C1 segment of cervical spinal cord (tissue), 14 donors: Measurements from ENCODE around the gene PPP1R26.
A peak's percentile ranks its signal among the peaks of the same experiment; 100 is the strongest.

ENCODE experiments used
- DNase-seq, 14 donors: peaks; one replicate each; lab custom pipeline; 2025; lab: John Stamatoyannopoulos, UW

PPP1R26 gene

DNA sequence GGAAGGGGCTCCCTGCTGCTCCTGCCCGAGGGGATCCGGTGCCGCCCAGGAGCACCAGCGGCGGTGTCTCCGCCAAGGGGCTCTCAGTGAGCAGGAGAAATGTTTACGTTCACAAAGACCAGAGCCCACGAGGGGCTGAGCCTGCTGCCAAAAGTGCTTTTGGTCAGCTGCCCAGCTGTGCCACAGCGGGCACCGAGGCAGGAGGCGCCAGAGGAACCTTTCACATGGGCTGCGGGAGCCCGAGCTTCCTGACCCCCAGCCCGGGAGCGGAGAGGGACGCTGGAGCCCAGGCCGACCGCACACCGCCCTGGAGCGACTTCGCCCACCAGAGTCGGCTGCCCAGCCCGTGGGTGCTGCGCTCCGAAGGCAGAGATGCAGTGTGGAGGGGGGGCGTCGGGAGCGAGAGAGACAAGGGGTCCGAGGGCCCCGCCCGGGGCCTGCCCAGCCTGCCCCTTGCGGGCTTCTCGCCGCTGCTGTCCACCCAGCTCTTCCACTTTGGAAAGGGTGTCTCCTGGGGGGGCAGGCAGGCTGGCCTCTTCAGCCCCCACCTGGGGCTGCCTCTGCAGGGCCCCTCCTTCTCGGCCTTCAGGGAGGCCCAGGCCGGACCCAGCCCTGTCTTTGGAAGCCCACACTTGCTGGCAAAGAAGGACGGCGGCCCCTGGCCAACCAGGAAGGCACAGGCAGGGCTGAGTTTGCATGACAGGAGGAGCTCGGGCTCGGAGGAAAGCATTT, 7.9 kb downstream of the PPP1R26 start:
- no peak for DNase-seq

DNA sequence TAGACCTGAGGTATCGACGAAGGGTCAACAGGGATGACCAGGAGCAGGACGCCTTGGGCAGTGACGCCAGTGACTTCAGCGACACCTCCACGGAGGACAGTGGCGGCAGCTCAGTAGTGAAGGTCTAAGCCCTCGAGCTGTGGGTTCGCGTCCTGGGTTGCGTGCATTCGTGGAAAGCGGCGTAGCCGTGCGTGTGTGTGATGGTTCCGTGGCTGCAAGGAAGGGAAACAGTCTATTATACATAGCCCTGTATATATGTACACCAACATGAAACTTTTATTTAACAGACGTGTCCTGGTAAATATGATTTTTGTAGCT, 8.4 kb downstream of the PPP1R26 start:
- no peak for DNase-seq

DNA sequence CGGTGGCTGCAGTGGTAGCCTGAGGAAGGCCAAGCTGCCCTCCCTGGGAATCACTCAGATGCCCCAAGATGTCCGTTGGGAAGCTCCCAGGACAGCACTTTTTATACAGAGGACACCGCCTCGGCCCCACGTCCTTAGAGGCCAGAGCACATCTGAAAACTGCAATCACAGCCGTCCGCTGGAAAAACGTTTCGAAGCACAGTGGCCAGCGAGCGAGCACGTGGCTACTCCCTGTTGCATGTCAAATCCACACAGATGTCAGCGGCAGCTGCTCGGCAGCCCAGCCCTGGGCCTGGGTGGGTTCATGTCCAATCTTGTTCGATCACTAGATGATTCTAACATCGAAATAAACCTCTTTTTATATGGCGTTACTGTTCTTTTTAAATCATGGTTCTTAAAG, 8.9 kb downstream of the PPP1R26 start:
- DNase-seq = no peak

DNA sequence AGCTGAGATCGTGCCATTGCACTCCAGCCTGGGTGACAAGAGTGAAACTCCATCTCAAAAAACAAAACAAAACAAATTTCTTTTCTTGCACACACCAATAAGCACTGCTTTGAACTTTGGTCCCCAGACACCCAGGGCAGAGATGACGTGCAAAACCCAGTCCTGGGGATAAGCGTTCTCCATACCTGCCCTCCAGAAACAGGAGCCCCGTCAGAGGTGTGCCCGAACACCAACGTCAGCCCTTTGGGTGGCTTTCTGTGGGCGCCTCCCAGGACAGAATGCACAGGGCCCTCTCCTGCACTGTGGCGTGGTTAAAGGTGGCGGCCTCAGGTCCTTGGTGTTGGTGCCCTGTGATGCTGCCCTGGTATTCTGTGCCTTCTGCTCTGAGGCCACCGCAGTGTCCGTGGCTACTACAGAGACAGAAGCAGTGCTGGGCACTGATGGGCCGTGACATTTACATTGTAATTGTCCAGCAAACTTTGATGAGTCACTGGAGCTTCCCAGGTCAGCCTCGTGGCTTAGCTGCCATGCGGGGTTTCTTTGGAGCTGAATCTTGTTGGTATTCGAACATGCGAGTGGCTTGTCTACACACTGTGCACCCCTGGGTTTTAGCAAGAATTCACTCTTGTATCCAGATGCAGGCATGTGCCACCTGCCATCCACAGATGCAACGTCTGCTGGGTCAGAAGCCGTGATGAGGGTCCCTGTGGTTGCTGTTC, 9.8 kb downstream of the PPP1R26 start:
- no peak for DNase-seq

DNA sequence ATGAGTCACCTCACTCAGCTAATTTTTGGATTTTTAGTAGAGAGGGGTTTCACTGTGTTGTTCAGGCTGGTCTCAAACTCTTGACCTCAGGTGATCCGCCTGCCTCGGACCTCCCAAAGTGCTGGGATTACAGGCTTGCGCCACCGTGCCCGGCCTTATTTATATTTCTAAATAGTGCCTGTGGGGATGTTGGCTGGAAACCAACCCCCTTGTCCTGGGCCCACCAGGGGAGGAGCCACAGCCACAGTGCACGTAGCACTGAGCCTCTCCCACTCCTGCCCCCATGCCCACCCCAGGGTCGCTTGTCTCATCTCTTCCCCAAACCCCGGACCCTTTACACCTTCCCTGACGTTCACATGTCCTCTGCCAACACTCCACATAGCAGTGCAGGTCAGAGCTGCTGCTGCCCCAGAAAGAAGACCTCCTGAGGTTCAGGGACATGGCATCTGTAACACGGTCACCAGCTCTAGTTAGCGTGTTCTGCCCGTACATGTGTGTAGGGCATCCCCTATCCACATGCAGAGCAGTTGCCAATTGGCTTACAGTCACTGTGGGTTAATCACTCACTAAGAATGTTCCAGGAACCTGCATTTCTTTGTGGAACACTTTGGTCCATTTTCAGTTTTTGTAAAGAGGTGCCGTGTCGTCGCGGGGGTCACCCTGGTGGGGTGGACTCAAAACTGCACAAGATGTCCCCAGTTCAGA, 10.7 kb downstream of the PPP1R26 start:
- no peak for DNase-seq

DNA sequence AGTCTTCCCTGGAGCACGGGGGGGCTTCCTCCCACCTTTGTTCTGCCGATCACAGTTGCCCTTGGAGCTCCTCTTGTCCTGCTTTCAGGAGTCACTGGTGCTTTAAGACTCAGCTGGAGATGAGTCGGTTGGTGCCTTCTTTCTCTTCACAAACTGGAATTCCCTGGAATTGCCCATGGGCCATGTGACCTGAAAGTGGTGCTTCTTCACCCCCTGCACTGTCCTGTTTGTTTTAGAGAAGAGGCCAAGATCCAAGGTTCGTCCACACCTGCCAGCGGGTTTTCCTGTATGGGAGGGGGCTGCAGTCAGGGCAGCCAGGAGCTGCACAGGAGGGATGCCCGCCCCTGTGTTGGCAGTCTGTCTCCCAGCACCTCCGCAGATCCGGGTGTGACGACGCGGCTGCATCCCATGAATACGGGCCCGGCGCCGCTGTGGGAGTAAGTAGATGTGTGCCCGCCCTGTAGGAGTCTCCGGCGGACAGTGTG, 11.4 kb downstream of the PPP1R26 start:
- no peak for DNase-seq

DNA sequence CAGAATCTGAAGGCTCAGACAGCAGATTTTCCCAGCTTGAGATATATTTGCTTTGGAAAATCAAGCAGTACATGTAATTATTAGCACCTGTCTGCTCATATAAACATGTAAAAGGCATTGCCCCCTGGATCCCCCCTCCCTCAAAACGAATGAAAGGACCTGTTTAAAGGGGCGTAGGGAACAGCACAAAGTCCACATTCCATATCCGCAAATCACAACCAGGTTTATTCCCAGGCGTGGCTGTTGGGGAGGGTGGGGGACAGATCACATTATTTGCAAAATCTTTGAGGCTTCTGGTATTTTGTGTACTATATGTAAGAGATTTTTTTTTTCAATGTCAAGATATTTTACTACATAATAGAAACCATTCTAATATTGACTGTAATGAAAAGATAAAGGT, 12.2 kb downstream of the PPP1R26 start:
- DNase-seq = no peak

DNA sequence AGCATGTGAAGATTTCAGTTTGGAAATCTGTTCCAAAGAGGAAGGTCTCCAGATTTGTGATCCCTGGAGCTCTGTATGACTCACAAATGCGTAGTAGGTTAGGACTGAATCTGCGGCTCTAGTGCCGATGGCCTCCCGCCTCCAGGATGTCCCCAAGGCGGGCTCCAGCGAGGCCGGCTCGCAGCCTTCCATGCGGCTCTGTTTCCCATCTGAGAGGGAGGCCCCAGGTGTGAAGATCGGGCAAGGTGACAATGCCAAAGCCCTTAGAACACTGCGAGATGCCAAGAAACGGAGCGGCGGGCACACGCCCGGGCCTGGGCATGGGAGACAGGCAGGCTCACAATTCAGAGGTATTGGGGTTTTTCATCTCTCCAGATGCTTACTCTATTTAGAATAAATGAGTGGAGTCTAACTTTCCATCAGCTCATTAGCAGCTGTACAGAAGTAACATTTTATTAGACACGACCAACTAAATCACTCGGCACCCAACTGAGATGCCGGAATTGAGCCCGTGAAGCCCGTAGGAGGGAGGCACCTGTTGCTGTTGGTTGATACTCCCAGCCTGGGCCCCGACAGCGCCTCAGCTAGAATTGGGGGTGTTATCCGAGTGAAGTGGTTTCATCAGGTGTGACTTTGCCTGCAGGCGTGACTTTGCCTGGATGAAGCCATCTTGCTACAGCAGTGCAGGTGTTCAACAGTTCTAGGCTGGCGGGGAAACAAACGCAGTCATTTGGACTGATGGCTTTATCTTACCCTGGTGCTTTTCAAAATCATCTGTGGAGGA, 13.5 kb downstream of the PPP1R26 start:
- no peak for DNase-seq

DNA sequence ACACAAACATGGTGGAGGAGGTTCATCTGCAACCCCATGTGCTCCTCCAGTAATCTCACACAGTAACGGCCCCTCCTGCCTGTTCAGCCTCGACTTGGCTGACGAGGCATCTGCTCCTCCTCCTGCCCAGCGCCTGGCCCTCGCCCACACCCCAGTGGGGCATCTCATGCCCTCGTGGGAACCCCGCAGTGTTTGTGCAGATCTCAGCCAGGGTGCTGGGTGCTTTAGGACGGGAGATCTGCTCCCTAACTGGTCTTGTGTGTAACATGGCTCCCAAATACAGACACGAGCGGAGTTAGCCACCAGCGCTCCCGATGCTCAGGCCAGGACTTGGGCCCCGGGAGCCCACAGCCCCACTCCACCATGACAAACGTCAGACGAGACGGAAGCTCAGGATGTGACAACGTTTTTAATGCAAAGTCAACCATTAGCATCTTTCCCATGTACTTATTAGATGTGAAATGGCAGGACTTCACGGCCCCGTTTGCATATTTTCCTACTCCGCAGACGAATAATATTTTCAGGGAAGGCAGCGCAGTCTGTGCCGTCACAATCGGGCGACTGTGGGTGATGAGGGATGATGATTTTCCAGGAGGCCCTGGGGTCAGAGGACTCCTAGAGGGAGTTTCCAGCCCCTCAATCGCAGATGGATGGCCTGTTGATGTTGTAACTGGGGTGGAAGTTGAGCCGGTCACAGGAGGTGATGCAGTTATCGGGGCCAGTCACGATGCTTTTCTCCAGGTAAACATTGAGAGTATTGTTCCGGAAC, 15.4 kb downstream of the PPP1R26 start:
- DNase-seq = no peak

DNA sequence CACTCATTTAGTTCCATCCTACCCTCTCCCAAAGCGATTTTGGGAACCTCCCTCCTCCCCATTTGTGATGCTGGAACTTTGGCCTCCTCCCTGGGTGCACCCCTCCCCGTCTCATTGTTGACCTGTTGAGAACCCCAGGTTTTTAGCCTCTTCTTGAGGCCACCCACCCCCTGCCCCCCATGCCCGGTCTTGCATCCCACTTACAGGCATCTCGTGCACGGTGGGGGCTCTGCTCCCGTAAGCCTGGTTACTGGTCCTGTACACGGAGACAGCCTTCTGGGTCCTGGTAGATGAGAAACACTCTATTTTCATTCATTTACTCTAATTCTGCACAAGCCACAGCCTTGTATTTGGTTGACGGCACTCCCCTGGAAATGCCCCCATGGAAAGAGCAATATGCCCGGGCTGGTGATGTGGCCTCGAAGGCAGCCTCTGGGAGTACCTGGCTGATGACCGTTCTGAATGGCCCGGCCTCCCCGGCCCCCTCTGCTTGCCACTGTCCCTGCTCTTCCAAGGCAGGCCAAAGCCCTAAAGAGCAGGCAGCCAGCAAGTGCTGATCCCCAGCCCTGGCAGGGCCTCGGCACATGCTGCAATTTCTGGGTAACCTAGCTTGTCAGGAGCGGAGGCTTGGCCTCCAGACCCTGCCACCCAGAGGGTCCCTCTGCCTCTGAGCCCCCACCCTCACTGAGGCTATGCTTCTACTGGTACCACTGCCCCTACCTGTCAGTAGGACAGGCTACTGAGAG, 19.0 kb downstream of the PPP1R26 start:
- no peak for DNase-seq

DNA sequence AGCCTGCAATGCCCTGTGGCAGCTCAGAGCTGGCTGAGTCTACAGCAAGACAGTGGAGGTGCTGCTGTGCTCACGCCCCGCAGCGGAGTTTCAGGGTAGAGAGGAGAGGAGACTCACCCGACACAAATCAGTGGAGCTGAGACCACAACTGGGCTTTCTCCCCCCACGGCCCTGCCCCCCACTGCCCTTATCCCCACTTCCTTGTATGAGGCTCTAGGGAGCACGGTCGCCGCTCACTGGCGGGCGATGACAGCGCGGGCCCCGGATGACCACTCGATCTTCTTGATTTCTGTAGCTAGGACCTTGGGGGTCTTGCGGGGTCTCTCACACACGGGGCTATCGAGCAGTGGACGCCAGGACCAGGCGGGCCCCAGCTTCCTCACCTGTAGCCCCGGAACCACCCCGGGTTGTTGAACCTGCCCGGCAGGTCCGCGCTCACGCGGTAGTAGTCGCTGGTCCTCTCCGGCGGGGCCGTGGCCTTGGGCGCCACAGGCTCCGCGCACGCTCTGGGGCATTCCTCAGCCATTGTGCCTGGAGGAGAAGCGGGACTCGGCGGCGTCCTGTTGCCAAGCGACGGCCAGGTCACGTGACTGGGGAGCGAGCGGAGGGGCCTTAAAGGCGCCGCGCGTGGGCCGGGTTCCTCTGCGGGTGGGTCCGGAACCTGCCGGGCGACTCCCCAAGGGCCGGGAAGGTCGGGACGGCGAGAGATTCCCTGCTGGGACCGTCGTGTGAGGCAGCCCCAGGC, 19.9 kb downstream of the PPP1R26 start:
- peak; percentile 15 to 95 (median 86) for DNase-seq

DNA sequence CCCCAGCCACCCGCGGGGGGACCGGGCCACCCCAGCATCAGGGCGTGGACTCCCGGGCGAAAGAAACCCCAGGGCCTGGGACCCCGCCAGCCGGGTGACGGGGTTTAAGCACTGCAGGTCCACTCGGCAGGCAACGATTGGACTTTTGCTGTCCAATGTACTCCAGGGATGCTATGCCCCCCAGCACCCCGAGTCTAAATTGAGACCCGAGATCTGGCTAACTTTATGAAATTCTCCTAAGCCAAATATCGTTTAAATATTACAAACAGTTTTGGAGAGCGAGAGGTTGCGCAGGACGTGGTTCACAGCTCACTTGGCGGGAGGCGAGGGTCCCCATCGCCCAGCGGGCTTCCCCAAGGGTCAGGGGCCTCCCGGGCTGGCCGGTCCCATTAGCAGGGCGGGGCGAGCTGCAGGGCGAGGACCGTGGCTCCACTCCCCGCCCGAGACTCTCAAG, 20.5 kb downstream of the PPP1R26 start:
- no peak for DNase-seq

DNA sequence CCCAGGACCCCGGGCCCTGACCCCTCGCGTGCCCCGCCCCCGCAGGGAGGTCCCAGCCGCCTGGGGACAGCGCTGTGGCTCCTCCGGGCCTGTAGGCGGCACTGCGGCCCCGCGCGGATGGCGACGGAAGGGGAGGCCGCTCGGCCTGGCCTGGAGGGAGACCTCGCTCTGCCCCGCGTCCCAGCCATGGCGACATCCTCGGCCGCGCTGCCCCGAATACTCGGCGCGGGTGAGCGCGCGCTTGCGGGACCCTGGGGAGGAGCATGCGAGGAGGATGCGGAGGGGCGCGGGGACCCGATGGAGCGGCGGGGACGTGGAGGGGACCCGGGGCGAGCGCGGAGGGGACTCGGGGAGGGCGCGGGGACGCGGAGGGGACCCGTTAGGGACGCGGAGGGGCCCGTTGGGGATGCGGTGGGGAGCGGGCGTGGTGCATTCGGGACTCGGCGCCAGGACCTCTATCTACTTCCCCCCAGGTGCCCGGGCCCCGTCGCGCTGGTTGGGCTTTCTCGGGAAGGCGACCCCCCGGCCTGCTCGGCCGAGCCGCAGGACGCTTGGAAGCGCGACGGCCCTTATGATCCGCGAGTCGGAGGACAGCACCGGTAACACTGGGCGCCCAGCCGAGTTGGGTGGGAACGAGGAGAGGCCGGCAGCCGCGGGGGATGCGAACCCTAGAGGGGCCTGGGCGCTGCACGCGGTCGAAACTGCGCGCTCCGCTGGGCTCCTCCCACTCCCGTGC, 21.1 kb downstream of the PPP1R26 start, which contains the start of gene MRPS2:
TSS of gene MRPS2 (plus strand) at position 158 of the 736 bp plus-strand sequence. CDS start at position 187, 29 bp downstream.
- DNase-seq = peak in 13 of 14 donors; percentile 48 to 89 (median 72)

DNA sequence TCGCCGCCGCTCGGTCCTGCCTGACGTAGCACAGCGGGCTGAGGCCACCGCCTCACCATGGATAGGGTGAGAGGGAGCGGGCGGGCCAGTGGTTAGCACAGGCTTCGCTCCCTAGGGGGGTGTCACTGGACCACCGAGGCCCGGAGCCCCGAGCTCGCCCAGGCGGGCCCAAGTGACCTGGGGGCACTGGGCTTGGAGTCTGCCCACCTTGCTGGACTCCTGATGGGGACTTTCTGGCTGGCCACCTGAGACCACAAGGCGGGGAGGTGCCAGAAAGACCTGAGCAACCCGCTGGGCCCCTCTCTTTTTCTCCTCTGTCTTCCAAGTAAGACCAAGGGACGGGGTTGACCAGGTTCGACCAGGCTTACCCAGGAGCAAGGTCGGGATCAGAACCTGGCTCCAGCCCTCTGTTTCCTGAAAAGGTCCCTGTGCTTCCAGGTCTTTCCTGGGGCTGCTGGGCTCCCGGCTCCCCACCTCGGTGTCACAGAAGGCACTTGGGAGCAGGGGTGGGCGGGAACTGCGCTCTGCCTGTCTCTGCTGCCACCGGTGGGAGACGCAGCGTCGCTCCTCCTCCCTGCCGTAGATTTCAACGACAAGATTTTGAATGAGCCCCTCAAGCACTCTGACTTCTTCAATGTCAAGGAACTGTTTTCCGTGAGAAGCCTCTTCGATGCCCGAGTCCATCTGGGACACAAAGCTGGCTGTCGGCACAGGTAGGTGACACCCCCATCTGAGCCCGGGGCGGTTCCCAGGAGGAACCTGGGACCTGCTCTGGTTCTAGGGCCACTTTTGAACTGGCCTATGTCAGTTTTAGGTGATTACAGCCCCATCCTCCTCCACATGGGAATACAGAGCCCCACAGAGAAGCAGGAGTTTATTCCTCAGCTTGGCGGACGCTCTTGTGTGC, 21.9 kb downstream of the PPP1R26 start:
- DNase-seq = no peak

DNA sequence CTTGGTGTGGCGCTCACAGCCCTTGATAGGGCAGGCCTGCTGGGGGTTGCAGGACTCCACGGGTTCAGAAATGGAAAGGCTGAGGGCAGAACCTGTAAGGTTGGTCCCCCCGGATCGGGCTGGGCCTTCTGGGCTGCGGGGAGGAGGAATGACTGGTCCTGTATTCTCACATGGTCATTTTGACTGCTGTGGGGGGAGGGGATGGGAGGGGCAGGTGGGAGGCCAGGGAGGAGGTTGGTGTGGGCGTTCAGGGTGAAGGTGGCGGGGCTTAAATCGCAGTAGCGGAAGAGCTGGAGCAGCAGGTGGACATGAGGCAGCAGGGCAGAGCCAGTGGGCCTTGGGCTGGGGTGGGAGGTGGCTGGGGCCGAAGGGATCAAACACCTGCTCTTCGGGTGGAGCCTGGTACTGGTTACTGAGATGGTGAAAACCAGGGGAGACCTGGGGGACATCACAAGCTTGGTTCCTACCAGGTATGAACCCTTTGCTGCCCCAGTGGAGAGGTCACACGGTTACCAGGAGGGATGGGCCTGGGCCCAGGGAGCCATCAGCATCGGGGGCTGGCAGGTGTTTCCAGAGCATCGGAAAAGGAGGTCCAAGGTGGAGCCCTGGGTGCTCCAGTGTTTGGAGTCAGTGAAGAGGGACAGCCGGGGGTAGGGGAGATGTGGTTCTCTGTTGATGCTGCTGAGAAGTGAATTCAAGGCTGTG, 22.7 kb downstream of the PPP1R26 start:
- DNase-seq = no peak

DNA sequence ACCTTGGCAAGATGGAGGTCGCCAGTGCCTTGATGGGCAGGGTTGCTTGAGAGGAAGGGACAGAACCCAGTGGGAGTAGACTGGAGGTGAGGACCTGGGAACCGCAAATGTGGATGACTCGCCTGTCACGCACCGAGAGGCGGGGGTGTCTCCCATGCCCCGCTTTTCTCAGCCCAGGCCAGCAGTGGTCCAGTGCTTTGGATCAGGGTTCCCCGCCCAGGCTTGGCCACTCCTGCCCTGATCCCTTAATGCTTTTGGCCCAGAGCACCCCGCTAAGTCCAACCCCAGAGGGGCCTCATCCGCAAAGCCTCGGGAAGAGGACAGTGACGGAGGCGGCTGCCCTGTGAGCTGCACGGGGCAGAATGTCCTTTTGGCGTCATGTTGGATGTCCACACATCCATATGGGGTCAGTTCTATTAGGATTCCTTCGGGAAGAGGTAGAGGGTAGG, 23.3 kb downstream of the PPP1R26 start:
- DNase-seq = no peak
